TTC549 (cell line): Measurements from ENCODE around the gene VAC14.

Experiments used
- FAIRE-seq: peaks from 2 replicates; lab custom pipeline; 2012; peaks lifted over from hg19 to GRCh38; lab: Jason Lieb, UNC

The VAC14 gene

GRCh38 chr16:70638814-70639792, 161.9 kb downstream of the VAC14 start:
- no peak for FAIRE-seq
